Gastrocnemius medialis (tissue), 4 donors: ENCODE data around the gene NDUFA5. TPM values are rescaled to one million over a fixed set of nuclear protein-coding genes. Genes with fewer than 3 reads are reported as not detected.

Source experiments
- ATAC-seq, 2 donors: fragments of 150-250 bp; one replicate each; pipeline ENCODE4 v1.9.1; 2016
- DNase-seq, 2 donors: peaks; one replicate each; pipeline ENCODE4 v3.0.0-alpha.2; 2019
- H3K27ac ChIP-seq, 4 donors: fragments of 200-600 bp; sonication (generic); 1 replicate in 1 of 4; 2 replicates in 3 of 4; pipeline ENCODE4 v1.5.1; 2016 to 2018; ENCODE audit warnings: mild to moderate bottlenecking in 2 of 4, moderate library complexity in 1 of 4
- H3K27me3 ChIP-seq, 3 donors: fragments of 200-600 bp; sonication (generic) in 2 of 3; 1 replicate in 1 of 3; 2 replicates in 2 of 3; pipeline versions ENCODE4 v1.5.1 to v1.6.0; 2016 to 2019; ENCODE audit warnings: mild to moderate bottlenecking in 1 of 3, moderate library complexity in 1 of 3
- H3K36me3 ChIP-seq, 2 donors: fragments of 200-600 bp; sonication (generic) in 1 of 2; one replicate each; pipeline ENCODE4 v1.5.1; 2017 to 2018
- H3K4me1 ChIP-seq, 2 donors: fragments of 200-600 bp; sonication (generic) in 1 of 2; one replicate each; pipeline ENCODE4 v1.5.1; 2016 to 2017; ENCODE audit warnings: mild to moderate bottlenecking in 2 of 2
- H3K4me3 ChIP-seq, 4 donors: fragments of 200-600 bp; sonication (generic) in 3 of 4; 1 replicate in 1 of 4; 2 replicates in 3 of 4; pipeline ENCODE4 v1.5.1; 2016 to 2019; ENCODE audit warnings: mild to moderate bottlenecking in 2 of 4
- H3K9me3 ChIP-seq, 3 donors: fragments of 200-600 bp; sonication (generic) in 2 of 3; 1 replicate in 1 of 3; 2 replicates in 2 of 3; pipeline ENCODE4 v1.5.1; 2016 to 2019
- POLR2A ChIP-seq, 2 donors: fragments of 450-650 bp; IDR thresholded peaks; one replicate each; pipeline ENCODE4 v1.6.1; 2017; ENCODE audit warnings: antibody characterized with exemption in 2 of 2, mild to moderate bottlenecking in 2 of 2, moderate library complexity in 2 of 2
- in situ Hi-C, 4 donors: fragments of 200-750 bp; cut with MboI; loops; one replicate each; pipeline versions ENCODE4 v1.15.0 to v1.8.0; 2017; ENCODE audit warnings: low sequenced_read_pairs in 4 of 4
- intact Hi-C: fragments of 100-400 bp; cut with DNase I; formaldehyde crosslinking; loops from one replicate; pipeline ENCODE4 v1.15.1; 2023; ENCODE audit warnings: low total_unique reads
- total RNA-seq, 4 donors: library from RNA; depleted of rRNA; stranded (reverse); fragments of >200 nt; gene quantifications; one replicate each; pipeline versions ENCODE4 v1.1.0 to v1.2.3, GENCODE V29; 2016
- TF ChIP-seq, protein P1 (sequence below), 5 experiments: fragments of 450-650 bp in 3 of 5; fragments of 200-600 bp in 2 of 5; sonication (generic) in 2 of 5; IDR thresholded peaks in 4 of 5; conservative IDR thresholded peaks in 1 of 5; 1 replicate in 4 of 5; 2 replicates in 1 of 5; pipeline ENCODE4 v1.5.1; 2016 to 2019; ENCODE audit warnings: antibody characterized with exemption in 5 of 5, mild to moderate bottlenecking in 3 of 5, moderate library complexity in 3 of 5

The NDUFA5 gene
- total RNA-seq, 4 donors from 2014 or later, result 82.8 to 148 (median 137) TPM

DNA sequence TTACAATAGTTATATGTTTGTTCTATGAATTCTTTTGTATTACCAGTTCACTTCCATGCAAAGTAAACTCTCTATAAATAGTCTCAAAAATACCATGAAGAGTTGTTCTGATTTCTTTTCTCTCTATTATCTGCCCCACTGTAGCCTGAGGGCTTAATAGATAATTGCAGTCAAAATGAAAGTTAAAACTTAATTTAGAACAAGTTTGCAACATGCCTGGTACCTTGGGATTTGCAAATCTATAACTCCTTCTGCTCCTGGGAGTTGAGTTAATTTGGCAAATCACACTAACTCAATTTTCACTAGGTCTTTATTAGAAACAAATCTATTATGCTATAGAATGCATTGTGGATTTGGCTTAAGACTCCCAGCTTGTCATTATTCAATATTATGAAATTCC lies 21.8 kb upstream of the NDUFA5 start:
- intact Hi-C loops, result no loop called here
- ATAC-seq, result no peak
- in situ Hi-C loops, result loop anchor here in 2 of 4 donors (10.0 to 25.0 kb wide), 2 partner anchors 283 to 285 kb away; no protein-coding TSS in a partner anchor

DNA sequence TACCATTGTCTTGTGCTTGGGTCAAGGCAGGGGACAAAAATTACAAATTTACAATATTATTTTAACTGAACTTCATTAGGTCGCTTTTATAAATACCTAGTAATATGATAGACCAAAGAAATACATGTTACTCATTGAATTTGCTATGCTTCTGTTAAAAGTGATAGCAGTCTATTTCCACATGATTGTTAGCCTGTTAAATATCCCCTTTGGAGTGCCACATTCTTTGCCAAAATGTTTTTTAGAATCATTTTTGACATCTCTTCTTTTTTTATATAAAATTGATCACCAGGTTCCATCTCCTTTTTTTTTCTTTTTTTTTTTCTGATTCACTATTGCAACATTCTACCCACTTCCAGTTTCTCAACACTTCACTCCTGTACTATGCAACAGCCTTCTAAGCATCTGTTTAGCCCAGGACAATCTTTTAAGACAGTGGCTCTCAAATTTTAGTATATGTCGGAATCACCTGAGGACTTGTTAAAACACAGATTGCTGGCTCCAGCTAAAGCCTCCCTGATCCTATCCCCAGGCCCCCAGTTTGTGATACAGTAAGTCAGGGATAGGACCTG lies 16.4 kb upstream of the NDUFA5 start:
- ATAC-seq, result no peak
- H3K4me1 ChIP-seq, result peaks cover 4 to 6% of the 10 kb centered on the region in 2 donors
- no peak for DNase-seq
- no peaks in the 10 kb centered on the region for H3K36me3 ChIP-seq
- TF ChIP-seq, protein P1, sequence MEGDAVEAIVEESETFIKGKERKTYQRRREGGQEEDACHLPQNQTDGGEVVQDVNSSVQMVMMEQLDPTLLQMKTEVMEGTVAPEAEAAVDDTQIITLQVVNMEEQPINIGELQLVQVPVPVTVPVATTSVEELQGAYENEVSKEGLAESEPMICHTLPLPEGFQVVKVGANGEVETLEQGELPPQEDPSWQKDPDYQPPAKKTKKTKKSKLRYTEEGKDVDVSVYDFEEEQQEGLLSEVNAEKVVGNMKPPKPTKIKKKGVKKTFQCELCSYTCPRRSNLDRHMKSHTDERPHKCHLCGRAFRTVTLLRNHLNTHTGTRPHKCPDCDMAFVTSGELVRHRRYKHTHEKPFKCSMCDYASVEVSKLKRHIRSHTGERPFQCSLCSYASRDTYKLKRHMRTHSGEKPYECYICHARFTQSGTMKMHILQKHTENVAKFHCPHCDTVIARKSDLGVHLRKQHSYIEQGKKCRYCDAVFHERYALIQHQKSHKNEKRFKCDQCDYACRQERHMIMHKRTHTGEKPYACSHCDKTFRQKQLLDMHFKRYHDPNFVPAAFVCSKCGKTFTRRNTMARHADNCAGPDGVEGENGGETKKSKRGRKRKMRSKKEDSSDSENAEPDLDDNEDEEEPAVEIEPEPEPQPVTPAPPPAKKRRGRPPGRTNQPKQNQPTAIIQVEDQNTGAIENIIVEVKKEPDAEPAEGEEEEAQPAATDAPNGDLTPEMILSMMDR (IDR thresholded peaks at IDR 0.05 in 4 of 5, conservative IDR thresholded peaks at IDR 0.05 in 1 of 5), result no peak
- TF ChIP-seq POLR2A (IDR thresholded peaks at IDR 0.05), result no peak
- no peaks in the 10 kb centered on the region for H3K9me3 ChIP-seq
- no peaks in the 10 kb centered on the region for H3K27me3 ChIP-seq
- intact Hi-C loops (no loop called here), in situ Hi-C loops (loop anchor here in 1 of 4 donors (10.0 kb wide), 1 partner anchor 291 kb away; no protein-coding TSS in a partner anchor)
- H3K27ac ChIP-seq, result no peak overlapping the region
- no peak overlapping the region for H3K4me3 ChIP-seq

More for the DNA sequence above, 21.8 kb upstream of the NDUFA5 start:
- H3K4me1 ChIP-seq, result peaks cover 8 to 23% of the 10 kb centered on the region in 2 donors
- H3K36me3 ChIP-seq, result no peaks in the 10 kb centered on the region
- no peak overlapping the region for H3K27ac ChIP-seq
- DNase-seq, result no peak
- no peaks in the 10 kb centered on the region for H3K9me3 ChIP-seq
- TF ChIP-seq POLR2A (IDR thresholded peaks at IDR 0.05), result no peak
- TF ChIP-seq, protein P1 (IDR thresholded peaks at IDR 0.05 in 4 of 5, conservative IDR thresholded peaks at IDR 0.05 in 1 of 5), result no peak
- no peak overlapping the region for H3K4me3 ChIP-seq
- no peaks in the 10 kb centered on the region for H3K27me3 ChIP-seq

DNA sequence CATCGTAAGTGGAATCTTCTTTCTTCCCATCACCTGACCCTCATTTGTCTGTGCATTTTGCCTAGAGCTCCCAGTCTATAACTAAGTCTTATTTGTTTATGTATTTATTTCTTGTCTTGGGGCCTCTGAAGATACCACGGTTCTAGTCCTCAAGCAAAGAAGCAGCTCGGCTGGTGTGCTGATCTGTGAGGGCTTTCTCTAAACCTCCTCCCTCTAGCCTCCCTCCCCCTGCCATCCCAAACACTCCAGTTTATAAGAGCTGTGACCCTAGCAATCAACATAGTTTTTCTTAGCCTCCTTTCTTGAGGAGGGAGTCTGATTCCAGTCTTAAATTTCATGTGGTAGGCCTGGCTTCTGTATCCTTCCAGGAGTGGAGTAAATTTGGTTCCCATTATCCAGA lies 15.7 kb upstream of the NDUFA5 start:
- no peaks in the 10 kb centered on the region for H3K36me3 ChIP-seq
- in situ Hi-C loops, result loop anchor here in 1 of 4 donors (10.0 kb wide), 1 partner anchor 291 kb away; no protein-coding TSS in a partner anchor
- no peak overlapping the region for H3K4me3 ChIP-seq
- H3K27me3 ChIP-seq, result no peaks in the 10 kb centered on the region
- no peaks in the 10 kb centered on the region for H3K9me3 ChIP-seq
- TF ChIP-seq POLR2A (IDR thresholded peaks at IDR 0.05), result no peak
- TF ChIP-seq, protein P1 (IDR thresholded peaks at IDR 0.05 in 4 of 5, conservative IDR thresholded peaks at IDR 0.05 in 1 of 5), result no peak
- H3K4me1 ChIP-seq, result peaks cover 4 to 6% of the 10 kb centered on the region in 2 donors
- no peak for ATAC-seq
- intact Hi-C loops, result no loop called here
- no peak overlapping the region for H3K27ac ChIP-seq
- DNase-seq, result no peak

DNA sequence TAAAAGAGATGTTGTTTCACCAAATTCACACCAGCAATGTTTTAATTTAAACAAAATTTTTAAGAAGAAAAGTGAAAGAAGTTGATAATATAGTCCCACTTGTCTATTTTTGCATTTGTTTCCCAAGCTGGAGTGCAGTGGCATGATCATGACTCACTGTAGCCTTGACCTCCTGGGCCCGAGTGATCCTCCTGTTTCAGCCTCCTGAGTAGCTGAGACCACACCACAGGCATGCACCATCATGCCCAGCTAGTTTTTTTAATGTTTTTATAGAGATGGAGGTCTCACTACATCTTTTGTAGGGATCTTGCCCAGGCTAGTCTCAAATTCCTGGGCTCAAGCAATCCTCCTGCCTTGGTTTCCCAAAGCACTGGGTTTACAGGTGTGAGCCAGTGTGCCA lies 14.1 kb upstream of the NDUFA5 start:
- Histone ChIP-seq H3K9me3 (no peaks in the 10 kb centered on the region), H3K27ac (no peak overlapping the region), H3K36me3 (no peaks in the 10 kb centered on the region), H3K27me3 (no peaks in the 10 kb centered on the region), H3K4me3 (no peak overlapping the region), H3K4me1 (peaks cover 4 to 6% of the 10 kb centered on the region in 2 donors)
- no peak for TF ChIP-seq POLR2A (IDR thresholded peaks at IDR 0.05)
- TF ChIP-seq, protein P1 (IDR thresholded peaks at IDR 0.05 in 4 of 5, conservative IDR thresholded peaks at IDR 0.05 in 1 of 5), result no peak
- DNase-seq (no peak), ATAC-seq (no peak)
- intact Hi-C loops (no loop called here), in situ Hi-C loops (loop anchor here in 1 of 4 donors (10.0 kb wide), 1 partner anchor 293 kb away; no protein-coding TSS in a partner anchor)
